H1 (cell line): ENCODE results near the gene LCAT. TPM values are rescaled to one million over a fixed set of nuclear protein-coding genes. Genes with fewer than 3 reads are reported as not detected.

Source experiments
- CTCF ChIA-PET: fragments of 300-600 bp; sonication (Branson Sonifier 250); formaldehyde crosslinking; loops from one replicate; lab custom pipeline; 2021; ENCODE audit not compliant: partially characterized antibody; lab: Charles Lee
- POLR2A ChIA-PET: fragments of 300-600 bp; sonication (Branson Sonifier 250); formaldehyde crosslinking; loops from one replicate; lab custom pipeline; 2021; ENCODE audit warnings: inconsistent platforms; ENCODE audit not compliant: partially characterized antibody; lab: Charles Lee
- DNase-seq, 2 experiments: peaks; one replicate each; pipeline versions ENCODE4 v3.0.0 to v3.0.0-alpha.2; 2010 to 2022; ENCODE audit warnings: low spot score in 2 of 2, low read depth in 1 of 2, mixed read lengths in 1 of 2
- FAIRE-seq: peaks from 2 replicates; lab custom pipeline; 2011; peaks lifted over from hg19 to GRCh38; lab: Jason Lieb, UNC
- H2AFZ ChIP-seq: 2 replicates; pipeline ENCODE4 v1.8.1; 2012; ENCODE audit warnings: low read length, inconsistent platforms
- H2AK5ac ChIP-seq: 2 replicates; pipeline ENCODE4 v1.6.1; 2013; ENCODE audit warnings: low read depth, low read length
- H2BK120ac ChIP-seq: replicated peaks from 2 replicates; pipeline ENCODE3; 2013; ENCODE audit warnings: low read depth, low read length, inconsistent platforms
- H2BK12ac ChIP-seq: 2 replicates; pipeline ENCODE4 v1.6.1; 2013; ENCODE audit warnings: low read depth, low read length
- H2BK15ac ChIP-seq: 2 replicates; pipeline ENCODE4 v1.6.1; 2013; ENCODE audit warnings: low read length
- H2BK20ac ChIP-seq: 2 replicates; pipeline ENCODE4 v1.6.1; 2013; ENCODE audit warnings: low read length
- H2BK5ac ChIP-seq: 2 replicates; pipeline ENCODE4 v1.6.1; 2013; ENCODE audit warnings: low read depth, low read length
- H3K14ac ChIP-seq: 2 replicates; pipeline ENCODE4 v1.6.1; 2013; ENCODE audit warnings: inconsistent platforms; ENCODE audit not compliant: insufficient read length
- H3K18ac ChIP-seq: 2 replicates; pipeline ENCODE4 v1.6.1; 2013; ENCODE audit warnings: low read length; ENCODE audit errors: extremely low read depth
- H3K23ac ChIP-seq: 2 replicates; pipeline ENCODE4 v1.6.1; 2013; ENCODE audit warnings: inconsistent platforms; ENCODE audit not compliant: insufficient read length
- H3K23me2 ChIP-seq: 2 replicates; pipeline ENCODE4 v1.6.1; 2013; ENCODE audit warnings: low read depth, low read length
- H3K27ac ChIP-seq: 2 replicates; pipeline ENCODE4 v1.6.1; 2011; ENCODE audit warnings: low read depth, low read length, inconsistent platforms
- H3K27me3 ChIP-seq, 4 experiments: replicated peaks in 1 of 4; 1 replicate in 1 of 4; 2 replicates in 3 of 4; pipeline versions ENCODE4 v1.6.1 to v1.8.1; 2011 to 2013; ENCODE audit warnings: low read length in 3 of 4, mild to moderate bottlenecking in 3 of 4, inconsistent platforms in 2 of 4, mixed read lengths in 2 of 4, moderate library complexity in 1 of 4; ENCODE audit not compliant: control insufficient read depth in 3 of 4, insufficient read depth in 3 of 4; ENCODE audit errors: extremely low read depth in 1 of 4
- H3K36me3 ChIP-seq, 4 experiments: 2 replicates each; pipeline versions ENCODE4 v1.6.1 to v1.8.1; 2011 to 2013; ENCODE audit warnings: mild to moderate bottlenecking in 4 of 4, low read length in 3 of 4, moderate library complexity in 2 of 4, control low read depth in 1 of 4, inconsistent platforms in 1 of 4; ENCODE audit not compliant: insufficient read depth in 4 of 4, control insufficient read depth in 2 of 4
- H3K4ac ChIP-seq: replicated peaks from 2 replicates; pipeline ENCODE3; 2013; ENCODE audit warnings: low read length, low read depth, mixed read lengths, inconsistent platforms; ENCODE audit not compliant: insufficient read length
- H3K4me1 ChIP-seq, 4 experiments: replicated peaks in 1 of 4; 1 replicate in 1 of 4; 2 replicates in 3 of 4; pipeline versions ENCODE4 v1.6.1 to v1.8.1; 2011 to 2013; ENCODE audit warnings: low read length in 3 of 4, inconsistent platforms in 2 of 4, mixed read lengths in 1 of 4; ENCODE audit not compliant: insufficient read depth in 4 of 4, control insufficient read depth in 3 of 4
- H3K4me2 ChIP-seq, 2 experiments: 2 replicates each; pipeline versions ENCODE4 v1.6.1 to v1.8.1; 2011 to 2013; ENCODE audit warnings: low read depth in 2 of 2, low read length in 2 of 2, control low read depth in 1 of 2, inconsistent platforms in 1 of 2, mild to moderate bottlenecking in 1 of 2; ENCODE audit not compliant: insufficient read depth in 1 of 2
- H3K4me3 ChIP-seq, 4 experiments: fragments of 200-600, 300-600 bp in 1 of 4; sonication (generic), shearing (Covaris generic), sonication (Bioruptor Twin) in 1 of 4; 2 replicates each; pipeline versions ENCODE4 v1.5.1 to v1.8.1; 2011 to 2016; ENCODE audit warnings: low read length in 4 of 4, low read depth in 3 of 4, control low read depth in 2 of 4, inconsistent platforms in 2 of 4, mild to moderate bottlenecking in 2 of 4, mixed read lengths in 1 of 4, moderate library complexity in 1 of 4; ENCODE audit not compliant: insufficient read depth in 2 of 4; ENCODE audit errors: extremely low read depth in 1 of 4
- H3K56ac ChIP-seq: replicated peaks from 2 replicates; pipeline ENCODE3; 2013; ENCODE audit warnings: low read depth, mild to moderate bottlenecking, mixed read lengths, low read length, inconsistent platforms; ENCODE audit not compliant: insufficient read length
- H3K79me1 ChIP-seq: 2 replicates; pipeline ENCODE4 v1.6.1; 2013; ENCODE audit warnings: low read depth, low read length, control low read depth
- H3K79me2 ChIP-seq, 2 experiments: 2 replicates each; pipeline versions ENCODE4 v1.6.1 to v1.8.1; 2012 to 2013; ENCODE audit warnings: low read length in 2 of 2, mild to moderate bottlenecking in 2 of 2, inconsistent platforms in 1 of 2; ENCODE audit not compliant: insufficient read depth in 2 of 2, control insufficient read depth in 1 of 2
- H3K9ac ChIP-seq, 4 experiments: replicated peaks in 1 of 4; 1 replicate in 1 of 4; 2 replicates in 3 of 4; pipeline versions ENCODE4 v1.6.1 to v1.8.1; 2011 to 2013; ENCODE audit warnings: low read depth in 3 of 4, low read length in 3 of 4, control low read depth in 2 of 4, mild to moderate bottlenecking in 2 of 4, moderate library complexity in 2 of 4, inconsistent platforms in 1 of 4; ENCODE audit errors: extremely low read depth in 1 of 4
- H3K9me3 ChIP-seq, 2 experiments: 2 replicates each; pipeline versions ENCODE4 v1.6.1 to v1.8.1; 2012 to 2013; ENCODE audit warnings: mild to moderate bottlenecking in 2 of 2, moderate library complexity in 2 of 2, control low read depth in 1 of 2, inconsistent platforms in 1 of 2, low read depth in 1 of 2, low read length in 1 of 2, mixed read lengths in 1 of 2; ENCODE audit not compliant: insufficient read depth in 2 of 2
- H4K20me1 ChIP-seq, 2 experiments: replicated peaks in 1 of 2; 2 replicates each; pipeline versions ENCODE3 to v1.8.1; 2011 to 2013; ENCODE audit warnings: inconsistent platforms in 2 of 2, low read length in 2 of 2, mild to moderate bottlenecking in 1 of 2; ENCODE audit not compliant: insufficient read depth in 2 of 2, control insufficient read depth in 1 of 2
- H4K5ac ChIP-seq: 2 replicates; pipeline ENCODE4 v1.6.1; 2013; ENCODE audit warnings: low read length, low read depth, mixed read lengths, inconsistent platforms; ENCODE audit not compliant: insufficient read length
- H4K8ac ChIP-seq: 2 replicates; pipeline ENCODE4 v1.8.0; 2013; ENCODE audit warnings: mild to moderate bottlenecking, moderate library complexity, low read length, inconsistent platforms; ENCODE audit not compliant: insufficient read depth; ENCODE audit errors: extremely low read depth
- H4K91ac ChIP-seq: replicated peaks from 2 replicates; pipeline ENCODE3; 2013; ENCODE audit warnings: low read length, mixed read lengths, inconsistent platforms; ENCODE audit not compliant: insufficient read length
- CBX5 ChIP-seq: fragments of 300-800, 300-1000 bp; sonication (generic); IDR thresholded peaks from 2 replicates; pipeline ENCODE4 v1.7.1; 2016; ENCODE audit warnings: antibody characterized with exemption, low read length, low read depth
- CREB1 ChIP-seq: IDR thresholded peaks from 2 replicates; pipeline ENCODE4 v1.6.1; 2012; ENCODE audit warnings: inconsistent platforms
- E2F6 ChIP-seq: IDR thresholded peaks from 2 replicates; pipeline ENCODE4 v1.6.1; 2012; ENCODE audit warnings: inconsistent platforms
- GTF2F1 ChIP-seq: IDR thresholded peaks from 2 replicates; pipeline ENCODE4 v1.6.1; 2012; ENCODE audit warnings: low read depth, low read length, improper control_type of control experiment, borderline replicate concordance
- JUN ChIP-seq: IDR thresholded peaks from 2 replicates; pipeline ENCODE4 v1.6.1; 2011; ENCODE audit warnings: low read depth, mild to moderate bottlenecking, improper control_type of control experiment, low read length
- KDM5A ChIP-seq: fragments of 200-600 bp; IDR thresholded peaks from 2 replicates; pipeline ENCODE4 v1.7.1; 2012; ENCODE audit warnings: mild to moderate bottlenecking, low read length, inconsistent platforms, mixed read lengths
- MAX ChIP-seq: IDR thresholded peaks from 2 replicates; pipeline ENCODE4 v1.6.1; 2012; ENCODE audit warnings: inconsistent platforms
- SAP30 ChIP-seq: fragments of 300-600 bp; sonication (generic); IDR thresholded peaks from 2 replicates; pipeline ENCODE4 v1.7.1; 2012; ENCODE audit warnings: low read length, moderate library complexity, mild to moderate bottlenecking, inconsistent platforms; ENCODE audit not compliant: insufficient read depth, insufficient replicate concordance
- SIN3A ChIP-seq, 2 experiments: IDR thresholded peaks in 1 of 2; conservative IDR thresholded peaks in 1 of 2; 2 replicates each; pipeline ENCODE4 v1.6.1; 2011 to 2012; ENCODE audit warnings: low read length in 2 of 2, improper control_type of control experiment in 1 of 2, low read depth in 1 of 2, mild to moderate bottlenecking in 1 of 2
- SIX5 ChIP-seq: IDR thresholded peaks from 2 replicates; pipeline ENCODE4 v1.6.1; 2011; ENCODE audit warnings: mild to moderate bottlenecking, low read depth, low read length
- SP2 ChIP-seq: IDR thresholded peaks from 2 replicates; pipeline ENCODE4 v1.6.1; 2012; ENCODE audit warnings: mild to moderate bottlenecking, low read length, inconsistent platforms
- WGBS, 2 experiments: shearing (Covaris generic) in 1 of 2; methylation state at CpG; one replicate each; pipeline versions ENCODE4 v1.1.6 to v1.1.7; 2013 to 2015; ENCODE audit warnings: low lambda C conversion rate in 2 of 2, mixed read lengths in 2 of 2, inconsistent platforms in 1 of 2, low coverage in 1 of 2, missing lambda C conversion rate in 1 of 2; ENCODE audit not compliant: insufficient replicate concordance in 2 of 2, insufficient coverage in 1 of 2, insufficient read length in 1 of 2; ENCODE audit errors: extremely low coverage in 1 of 2, missing lambda C conversion rate in 1 of 2; 5-methylcytosine and 5-hydroxymethylcytosine counted together
- polyA plus RNA-seq, 7 experiments: library from polyadenylated mRNA; depleted of rRNA in 3 of 7; stranded (reverse) in 5 of 7; unstranded in 2 of 7; fragments of >200 nt in 5 of 7; fragments of 200-250 nt in 2 of 7; gene quantifications; 1 replicate in 5 of 7; 2 replicates in 1 of 7; 4 replicates in 1 of 7; pipeline versions ENCODE4 v1.2.1 to v1.2.3, GENCODE V29; 2011 to 2013; ENCODE audit warnings: missing spikeins in 2 of 7, mixed read lengths in 2 of 7
- total RNA-seq: library from RNA; stranded (reverse); fragmentation: NEBNext Ultra II Directional; extraction: Animal tissue kit (Norgen Biotek cat#: 25700); gene quantifications from 2 replicates; pipeline ENCODE4 v1.2.1, GENCODE V29; 2021

Gene LCAT
- total and polyA plus RNA-seq, 2 of the 8 experiments (the other 6 are each of a cell fraction or from before 2014, with no cell fraction given), result 9.4 to 19.6 TPM

- Histone ChIP-seq H2AK5ac (no peak overlapping the region), H3K14ac (no peak overlapping the region), H3K9ac (no peak overlapping the region), H3K56ac (no peak overlapping the region), H2BK12ac (no peak overlapping the region), H2BK5ac (no peak overlapping the region), H2BK120ac (no peak overlapping the region), H3K4ac (no peak overlapping the region), H3K23me2 (no peaks in the 10 kb centered on the region), H3K4me2 (no peak overlapping the region), H3K18ac (no peak overlapping the region), H3K23ac (no peak overlapping the region), H3K27ac (no peak overlapping the region), H3K79me1 (no peaks in the 10 kb centered on the region), H2BK15ac (no peak overlapping the region), H3K9me3 (no peaks in the 10 kb centered on the region), H2BK20ac (no peak overlapping the region), H2AFZ (no peak overlapping the region), H4K8ac (no peak overlapping the region), H3K4me1 (peaks cover 0 to 8% (median 4%) of the 10 kb centered on the region in 4 experiments; a peak in 5 of 7 replicates), H3K4me3 (no peak overlapping the region), H3K79me2 (no peaks in the 10 kb centered on the region), H4K5ac (no peak overlapping the region), H3K36me3 (no peaks in the 10 kb centered on the region; a peak in 2 of 8 replicates), H4K20me1 (peaks cover 3 to 27% of the 10 kb centered on the region in 2 experiments), H4K91ac (no peak overlapping the region), H3K27me3 (no peaks in the 10 kb centered on the region)
- DNase-seq (peak in 1 of 2 experiments; percentile 91), FAIRE-seq (peak; percentile 78)
- ChIA-PET POLR2A (interaction anchor here (0.7 to 7.5 kb wide), 6 partner anchors 7 to 51 kb away, joined by 3 to 43 read pairs (median 15); partner anchors contain the start of genes LCAT, NRN1L and PSMB10), CTCF (interaction anchor here (0.7 to 27.1 kb wide), 19 partner anchors 9 to 265 kb away, joined by 3 to 623 read pairs (median 4); partner anchors contain the start of genes EDC4, NRN1L, PSKH1 and RANBP10)
- 61% methylated on average over 15 of the region's 16 CpGs; no CpG with 5 or more reads in 1 of the 2 experiments for WGBS, 2 experiments
- TF ChIP-seq CREB1 (peak; percentile 26; the same call in 1 of the 2 replicates), GTF2F1 (no peak), JUN (no peak), SAP30 (no peak), CBX5 (no peak), MAX (peak; percentile 47), E2F6 (no peak), KDM5A (no peak), SIX5 (no peak), SP2 (no peak), SIN3A (conservative IDR thresholded peaks at IDR 0.05 in 1 of 2, IDR thresholded peaks at IDR 0.05 in 1 of 2; ENCODE audit: low read depth in 1 of 2, low read length in 2 of 2) (peak in 1 of 2 experiments; percentile 76; a peak in 2 of 4 replicates)
Measured at GRCh38 chr16:67928561-67929364, 15.2 kb downstream of the LCAT start.
